ENCODE results near the gene AOPEP. TPM values are rescaled to one million over a fixed set of nuclear protein-coding genes. Genes with fewer than 3 reads are reported as not detected.

The AOPEP gene
- total RNA-seq, 1 donor from 2014 or later = 75.3 TPM

- no peak overlapping the region for H3K4me3 Mint-ChIP-seq (ENCODE audit: unreplicated experiment)
Measured at GRCh38 chr9:94950040-94950578, 223.6 kb downstream of the AOPEP start.

DNA sequence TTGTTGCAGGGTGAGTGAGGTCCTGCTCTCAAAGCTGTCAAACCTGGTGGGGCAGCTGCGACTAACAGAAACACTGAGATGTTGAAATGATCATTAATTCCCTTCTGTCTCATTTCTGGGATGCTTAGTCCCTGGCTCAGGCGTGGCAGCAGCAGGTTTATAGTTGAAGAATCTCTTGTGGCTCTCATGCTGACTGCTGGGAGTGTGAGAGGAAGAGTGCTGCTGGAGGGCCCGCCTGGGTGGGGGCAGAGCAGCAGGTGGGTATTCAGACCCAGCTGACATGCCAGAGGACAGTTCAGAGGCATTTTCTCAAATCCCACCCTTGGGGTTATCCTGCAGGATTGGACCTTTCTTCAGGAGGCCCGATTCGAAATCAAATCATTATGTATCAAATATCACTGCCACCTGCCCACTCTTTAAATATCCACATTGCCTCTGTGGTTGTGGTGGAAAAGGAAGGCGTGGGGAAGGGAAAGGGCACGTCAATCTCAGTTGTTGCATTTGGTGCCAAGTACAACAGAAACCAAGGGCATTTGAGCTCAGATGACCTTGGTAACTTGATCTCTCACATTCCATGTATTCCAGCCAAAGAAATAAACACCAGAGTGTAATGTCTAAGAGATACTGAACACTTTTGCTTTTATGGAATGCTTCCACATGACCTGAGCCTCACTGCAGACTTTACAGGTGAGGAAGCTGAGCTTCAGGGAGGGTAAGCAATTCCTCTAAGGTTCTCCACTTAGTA is 224.3 kb downstream of the AOPEP start:
- Histone ChIP-seq H3K9ac (ENCODE audit: low read length) (no peak overlapping the region), H3K4me1 (ENCODE audit: insufficient read depth, low read length) (peaks cover 32% of the 10 kb centered on the region), H3K9me3 (ENCODE audit: insufficient read depth, low read depth, low read length) (no peaks in the 10 kb centered on the region), H4K20me1 (ENCODE audit: insufficient read depth, low read length) (no peaks in the 10 kb centered on the region), H3K79me2 (ENCODE audit: insufficient read depth, low read length) (no peaks in the 10 kb centered on the region), H3K27me3 (ENCODE audit: insufficient read depth, low read length) (no peaks in the 10 kb centered on the region), H3K4me2 (ENCODE audit: low read length) (no peak overlapping the region), H3K36me3 (ENCODE audit: insufficient read depth, low read length) (peaks cover 3% of the 10 kb centered on the region), H3K27ac (ENCODE audit: low read depth, low read length) (no peak overlapping the region), H3K4me3 (ENCODE audit: insufficient read depth, low read depth, low read length) (no peak overlapping the region), H2AFZ (ENCODE audit: low read depth, low read length) (no peak overlapping the region)
- peaks cover 8% of the 10 kb centered on the region for H3K36me3 Mint-ChIP-seq (ENCODE audit: low read depth, unreplicated experiment)
- H3K27me3 Mint-ChIP-seq (ENCODE audit: low read depth, unreplicated experiment) = no peaks in the 10 kb centered on the region
- H3K9me3 Mint-ChIP-seq (ENCODE audit: unreplicated experiment) = no peaks in the 10 kb centered on the region
- FAIRE-seq (no peak), DNase-seq (ENCODE audit: low read depth) (peak; percentile 60)
- TF ChIP-seq, protein P1, sequence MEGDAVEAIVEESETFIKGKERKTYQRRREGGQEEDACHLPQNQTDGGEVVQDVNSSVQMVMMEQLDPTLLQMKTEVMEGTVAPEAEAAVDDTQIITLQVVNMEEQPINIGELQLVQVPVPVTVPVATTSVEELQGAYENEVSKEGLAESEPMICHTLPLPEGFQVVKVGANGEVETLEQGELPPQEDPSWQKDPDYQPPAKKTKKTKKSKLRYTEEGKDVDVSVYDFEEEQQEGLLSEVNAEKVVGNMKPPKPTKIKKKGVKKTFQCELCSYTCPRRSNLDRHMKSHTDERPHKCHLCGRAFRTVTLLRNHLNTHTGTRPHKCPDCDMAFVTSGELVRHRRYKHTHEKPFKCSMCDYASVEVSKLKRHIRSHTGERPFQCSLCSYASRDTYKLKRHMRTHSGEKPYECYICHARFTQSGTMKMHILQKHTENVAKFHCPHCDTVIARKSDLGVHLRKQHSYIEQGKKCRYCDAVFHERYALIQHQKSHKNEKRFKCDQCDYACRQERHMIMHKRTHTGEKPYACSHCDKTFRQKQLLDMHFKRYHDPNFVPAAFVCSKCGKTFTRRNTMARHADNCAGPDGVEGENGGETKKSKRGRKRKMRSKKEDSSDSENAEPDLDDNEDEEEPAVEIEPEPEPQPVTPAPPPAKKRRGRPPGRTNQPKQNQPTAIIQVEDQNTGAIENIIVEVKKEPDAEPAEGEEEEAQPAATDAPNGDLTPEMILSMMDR (IDR thresholded peaks at IDR 0.05; ENCODE audit: insufficient read depth, low read depth, low read length) = no peak
- no peak for TF ChIP-seq EZH2 (IDR thresholded peaks at IDR 0.05; ENCODE audit: insufficient read depth, low read length)
- peak overlapping the region; percentile 23 for H3K4me3 Mint-ChIP-seq (ENCODE audit: unreplicated experiment)
- peak overlapping the region; percentile 15 for H3K27ac Mint-ChIP-seq (ENCODE audit: unreplicated experiment)
- peaks cover 58% of the 10 kb centered on the region for H3K4me1 Mint-ChIP-seq (ENCODE audit: low read depth, unreplicated experiment)

More at GRCh38 chr9:94950040-94950578, 223.6 kb downstream of the AOPEP start:
- DNase-seq (ENCODE audit: low read depth) = no peak
- no peaks in the 10 kb centered on the region for H3K79me2 ChIP-seq (ENCODE audit: insufficient read depth, low read length)
- Mint-ChIP-seq H3K4me1 (ENCODE audit: low read depth, unreplicated experiment) (peaks cover 65% of the 10 kb centered on the region), H3K9me3 (ENCODE audit: unreplicated experiment) (no peaks in the 10 kb centered on the region), H3K27ac (ENCODE audit: unreplicated experiment) (no peak overlapping the region), H3K27me3 (ENCODE audit: low read depth, unreplicated experiment) (no peaks in the 10 kb centered on the region), H3K36me3 (ENCODE audit: low read depth, unreplicated experiment) (peaks cover 4% of the 10 kb centered on the region)
- no peak overlapping the region for H3K4me3 ChIP-seq (ENCODE audit: insufficient read depth, low read depth, low read length)
- no peaks in the 10 kb centered on the region for H4K20me1 ChIP-seq (ENCODE audit: insufficient read depth, low read length)
- no peaks in the 10 kb centered on the region for H3K27me3 ChIP-seq (ENCODE audit: insufficient read depth, low read length)
- H3K9me3 ChIP-seq (ENCODE audit: insufficient read depth, low read depth, low read length) = no peaks in the 10 kb centered on the region
- no peak overlapping the region for H3K9ac ChIP-seq (ENCODE audit: low read length)
- H2AFZ ChIP-seq (ENCODE audit: low read depth, low read length) = no peak overlapping the region
- FAIRE-seq = no peak
- TF ChIP-seq, protein P1 (IDR thresholded peaks at IDR 0.05; ENCODE audit: insufficient read depth, low read depth, low read length) = no peak
- no peak for TF ChIP-seq EZH2 (IDR thresholded peaks at IDR 0.05; ENCODE audit: insufficient read depth, low read length)
- H3K36me3 ChIP-seq (ENCODE audit: insufficient read depth, low read length) = no peaks in the 10 kb centered on the region
- peaks cover 38% of the 10 kb centered on the region for H3K4me1 ChIP-seq (ENCODE audit: insufficient read depth, low read length)
- no peak overlapping the region for H3K27ac ChIP-seq (ENCODE audit: low read depth, low read length)
- H3K4me2 ChIP-seq (ENCODE audit: low read length) = no peak overlapping the region

All from astrocyte (in vitro differentiated cells and primary cell).